Fibroblast of lung (primary cell): Measurements from ENCODE around the gene GLRX3. TPM values are rescaled to one million over a fixed set of nuclear protein-coding genes. Genes with fewer than 3 reads are reported as not detected.

ENCODE experiments used
- DNase-seq, 2 donors: peaks; one replicate each; pipeline versions ENCODE4 v3.0.0 to v3.0.0-alpha.2; 2010; ENCODE audit warnings: low read depth in 2 of 2
- H2AFZ ChIP-seq: 2 replicates; pipeline ENCODE4 v1.5.1; 2012; ENCODE audit warnings: low read length, control low read depth, inconsistent platforms
- H3K27ac ChIP-seq: 2 replicates; pipeline ENCODE4 v1.5.1; 2011; ENCODE audit warnings: low read length, control low read depth; ENCODE audit not compliant: insufficient read depth
- H3K27me3 ChIP-seq: 2 replicates; pipeline ENCODE4 v1.5.1; 2011; ENCODE audit warnings: mild to moderate bottlenecking, low read length; ENCODE audit not compliant: control insufficient read depth, insufficient read depth
- H3K36me3 ChIP-seq: 2 replicates; pipeline ENCODE4 v1.5.1; 2011; ENCODE audit warnings: low read length; ENCODE audit not compliant: control insufficient read depth, insufficient read depth
- H3K4me1 ChIP-seq: 2 replicates; pipeline ENCODE4 v1.5.1; 2011; ENCODE audit warnings: low read length; ENCODE audit not compliant: control insufficient read depth, insufficient read depth; ENCODE audit errors: extremely low read depth
- H3K4me2 ChIP-seq: 2 replicates; pipeline ENCODE4 v1.5.1; 2011; ENCODE audit warnings: low read length, control low read depth; ENCODE audit not compliant: insufficient read depth; ENCODE audit errors: extremely low read depth
- H3K4me3 ChIP-seq, 4 experiments: fragments of 200-600 bp in 1 of 4; sonication (generic) in 1 of 4; replicated peaks in 1 of 4; 2 replicates each; pipeline ENCODE4 v1.5.1; 2011 to 2016; ENCODE audit warnings: low read length in 4 of 4, low read depth in 3 of 4, mild to moderate bottlenecking in 3 of 4, control low read depth in 2 of 4, inconsistent platforms in 1 of 4, mixed read lengths in 1 of 4; ENCODE audit not compliant: insufficient read depth in 1 of 4; ENCODE audit errors: control extremely low read depth in 1 of 4
- H3K79me2 ChIP-seq: 2 replicates; pipeline ENCODE4 v1.5.1; 2012; ENCODE audit warnings: mild to moderate bottlenecking, low read length, inconsistent platforms; ENCODE audit not compliant: control insufficient read depth, insufficient read depth
- H3K9ac ChIP-seq: 2 replicates; pipeline ENCODE4 v1.5.1; 2011; ENCODE audit warnings: mild to moderate bottlenecking, low read length, control low read depth; ENCODE audit not compliant: insufficient read depth
- H3K9me3 ChIP-seq: 2 replicates; pipeline ENCODE4 v1.5.1; 2012; ENCODE audit warnings: low read depth, low read length; ENCODE audit not compliant: control insufficient read depth, insufficient read depth
- H4K20me1 ChIP-seq: 2 replicates; pipeline ENCODE4 v1.5.1; 2011; ENCODE audit warnings: low read length; ENCODE audit not compliant: control insufficient read depth, insufficient read depth; ENCODE audit errors: extremely low read depth
- EZH2 ChIP-seq: IDR thresholded peaks from 2 replicates; pipeline ENCODE4 v1.5.1; 2012; ENCODE audit warnings: low read length, control low read depth, mild to moderate bottlenecking; ENCODE audit errors: missing control alignments
- polyA plus RNA-seq, 2 donors: library from polyadenylated mRNA; depleted of rRNA in 1 of 2; stranded (reverse) in 1 of 2; unstranded in 1 of 2; fragments of >200 nt; gene quantifications; 2 replicates each; pipeline ENCODE4 v1.2.1, GENCODE V29; 2011 to 2012; ENCODE audit warnings: missing spikeins in 1 of 2
- total RNA-seq: library from RNA; depleted of rRNA; stranded (reverse); fragments of >200 nt; gene quantifications from 2 replicates; pipeline ENCODE4 v1.2.1, GENCODE V29; 2014
- TF ChIP-seq, protein P1 (sequence below), 2 donors: IDR thresholded peaks in 1 of 2; conservative IDR thresholded peaks in 1 of 2; 1 replicate in 1 of 2; 2 replicates in 1 of 2; pipeline ENCODE4 v1.5.1; 2011 to 2012; ENCODE audit warnings: low read length in 2 of 2, control low read depth in 1 of 2, inconsistent platforms in 1 of 2, low read depth in 1 of 2, mild to moderate bottlenecking in 1 of 2

The GLRX3 gene
- total and polyA plus RNA-seq, 2 donors (not counting 1 experiment from before 2014, with no cell fraction given), result 51.7 to 95.6 TPM

DNA sequence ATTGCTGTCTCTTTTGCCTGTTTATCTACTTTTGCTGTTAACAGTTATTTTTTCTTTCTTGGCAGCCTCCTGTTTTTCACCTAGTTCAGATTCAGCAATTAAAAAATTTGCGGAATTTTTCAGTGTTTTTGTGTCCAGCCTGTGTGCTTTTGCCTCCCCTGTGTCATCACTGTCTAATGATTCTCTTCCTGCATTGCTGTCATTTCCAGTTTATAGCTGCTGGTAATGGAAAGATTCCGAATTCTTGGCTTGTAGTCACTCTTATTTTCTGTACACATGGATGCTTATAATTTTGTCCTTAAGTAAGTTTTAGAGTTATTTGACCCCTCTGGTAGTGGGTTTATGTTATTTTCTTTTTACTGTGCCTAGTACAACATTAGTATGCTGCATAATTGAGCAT, 25.1 kb downstream of the GLRX3 start:
- Histone ChIP-seq H3K4me2 (no peak overlapping the region), H3K27me3 (no peaks in the 10 kb centered on the region), H3K9ac (no peak overlapping the region), H4K20me1 (no peaks in the 10 kb centered on the region), H3K4me3 (no peak overlapping the region), H3K27ac (no peak overlapping the region), H3K9me3 (no peaks in the 10 kb centered on the region), H2AFZ (no peak overlapping the region), H3K36me3 (peaks cover 4% of the 10 kb centered on the region), H3K79me2 (peaks cover 19% of the 10 kb centered on the region), H3K4me1 (no peaks in the 10 kb centered on the region)
- TF ChIP-seq, protein P1, sequence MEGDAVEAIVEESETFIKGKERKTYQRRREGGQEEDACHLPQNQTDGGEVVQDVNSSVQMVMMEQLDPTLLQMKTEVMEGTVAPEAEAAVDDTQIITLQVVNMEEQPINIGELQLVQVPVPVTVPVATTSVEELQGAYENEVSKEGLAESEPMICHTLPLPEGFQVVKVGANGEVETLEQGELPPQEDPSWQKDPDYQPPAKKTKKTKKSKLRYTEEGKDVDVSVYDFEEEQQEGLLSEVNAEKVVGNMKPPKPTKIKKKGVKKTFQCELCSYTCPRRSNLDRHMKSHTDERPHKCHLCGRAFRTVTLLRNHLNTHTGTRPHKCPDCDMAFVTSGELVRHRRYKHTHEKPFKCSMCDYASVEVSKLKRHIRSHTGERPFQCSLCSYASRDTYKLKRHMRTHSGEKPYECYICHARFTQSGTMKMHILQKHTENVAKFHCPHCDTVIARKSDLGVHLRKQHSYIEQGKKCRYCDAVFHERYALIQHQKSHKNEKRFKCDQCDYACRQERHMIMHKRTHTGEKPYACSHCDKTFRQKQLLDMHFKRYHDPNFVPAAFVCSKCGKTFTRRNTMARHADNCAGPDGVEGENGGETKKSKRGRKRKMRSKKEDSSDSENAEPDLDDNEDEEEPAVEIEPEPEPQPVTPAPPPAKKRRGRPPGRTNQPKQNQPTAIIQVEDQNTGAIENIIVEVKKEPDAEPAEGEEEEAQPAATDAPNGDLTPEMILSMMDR (conservative IDR thresholded peaks at IDR 0.05 in 1 of 2, IDR thresholded peaks at IDR 0.05 in 1 of 2; ENCODE audit: low read depth in 1 of 2, low read length in 2 of 2), result no peak
- no peak for TF ChIP-seq EZH2
- no peak for DNase-seq

DNA sequence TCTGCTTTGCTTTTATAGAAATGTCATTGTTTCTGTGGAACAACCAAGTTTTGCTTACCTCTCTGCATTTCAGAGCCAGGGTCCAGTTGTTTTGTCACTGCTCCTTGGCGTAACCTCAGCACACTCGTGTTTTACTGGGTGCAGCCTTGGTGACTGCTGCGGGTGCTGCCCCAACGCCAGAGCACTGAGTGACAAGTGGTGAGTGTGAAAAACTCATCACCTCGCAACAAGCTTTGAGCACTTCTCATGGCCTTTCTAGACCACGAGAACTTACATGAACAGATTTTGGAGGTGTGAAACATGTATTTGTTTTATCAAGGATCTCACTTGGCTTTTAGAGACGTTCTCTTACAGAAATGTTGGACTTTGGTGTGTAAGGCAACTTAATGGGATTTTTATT, 31.0 kb downstream of the GLRX3 start:
- DNase-seq, result no peak
- Histone ChIP-seq H3K36me3 (peaks cover 7% of the 10 kb centered on the region), H3K27me3 (no peaks in the 10 kb centered on the region), H3K27ac (no peak overlapping the region), H3K4me1 (no peaks in the 10 kb centered on the region), H3K4me3 (no peak overlapping the region), H3K9ac (no peak overlapping the region), H4K20me1 (no peaks in the 10 kb centered on the region), H3K79me2 (no peaks in the 10 kb centered on the region), H3K4me2 (no peak overlapping the region), H2AFZ (no peak overlapping the region), H3K9me3 (no peaks in the 10 kb centered on the region)
- TF ChIP-seq, protein P1 (conservative IDR thresholded peaks at IDR 0.05 in 1 of 2, IDR thresholded peaks at IDR 0.05 in 1 of 2; ENCODE audit: low read depth in 1 of 2, low read length in 2 of 2), result no peak
- no peak for TF ChIP-seq EZH2

DNA sequence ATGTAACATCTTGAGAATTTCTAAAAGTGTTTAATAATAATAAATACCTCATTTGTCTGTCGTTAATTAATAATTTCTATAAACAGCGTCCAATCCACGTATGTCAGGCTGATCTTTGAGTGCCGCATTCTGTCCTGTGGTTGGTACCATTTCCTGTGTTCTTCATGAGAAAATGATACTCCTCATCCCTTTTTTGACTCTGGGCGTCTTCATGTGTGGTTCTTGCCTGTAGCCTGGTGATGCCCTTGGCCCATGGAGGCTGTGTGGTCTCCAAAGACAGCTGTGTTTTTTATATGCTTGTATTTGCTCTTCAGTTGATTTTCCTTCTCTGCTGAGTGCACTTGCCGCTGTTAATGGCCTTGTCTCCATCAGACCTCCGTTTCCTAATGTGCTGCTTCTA, 31.5 kb downstream of the GLRX3 start:
- Histone ChIP-seq H3K9ac (no peak overlapping the region), H3K9me3 (no peaks in the 10 kb centered on the region), H3K79me2 (no peaks in the 10 kb centered on the region), H3K27ac (no peak overlapping the region), H3K4me1 (no peaks in the 10 kb centered on the region), H2AFZ (no peak overlapping the region), H3K27me3 (no peaks in the 10 kb centered on the region), H3K4me3 (no peak overlapping the region), H3K36me3 (peaks cover 4% of the 10 kb centered on the region), H4K20me1 (no peaks in the 10 kb centered on the region), H3K4me2 (no peak overlapping the region)
- no peak for TF ChIP-seq EZH2
- TF ChIP-seq, protein P1 (conservative IDR thresholded peaks at IDR 0.05 in 1 of 2, IDR thresholded peaks at IDR 0.05 in 1 of 2; ENCODE audit: low read depth in 1 of 2, low read length in 2 of 2), result no peak
- DNase-seq, result no peak
